HepG2 (cell line): ENCODE measurements around the gene TMBIM1. TPM values are rescaled to one million over a fixed set of nuclear protein-coding genes. Genes with fewer than 3 reads are reported as not detected.

ENCODE experiments used
- ATAC-seq: fragments of 200-7000 bp; cut with Tn5 transposase; 3 replicates; pipeline ENCODE4 v1.9.1; 2020; ENCODE audit warnings: mild to moderate bottlenecking, moderate library complexity
- BruUV-seq: library from RNA; stranded (reverse); fragments of 400-500 nt; replicated peaks from 2 replicates; lab custom pipeline; 2021; lab: Mats Ljungman, UMichigan
- CTCF ChIA-PET: fragments of 300-600 bp; formaldehyde crosslinking; extraction: SDS; loops from one replicate; lab custom pipeline; 2021; ENCODE audit warnings: low total read pairs, inconsistent platforms, low intra/inter-chr PET ratio; lab: Yijun Ruan, JAX
- POLR2A ChIA-PET: fragments of 350-600 bp; sonication (Branson Sonifier 250); formaldehyde crosslinking; loops from one replicate; lab custom pipeline; 2020; ENCODE audit warnings: antibody characterized with exemption, inconsistent platforms; lab: Yijun Ruan, JAX
- DNase-seq: peaks from one replicate; pipeline ENCODE4 v3.0.0-alpha.2; 2015; ENCODE audit warnings: low spot score
- FAIRE-seq: peaks from 3 replicates; lab custom pipeline; 2011; peaks lifted over from hg19 to GRCh38; lab: Jason Lieb, UNC
- H2AFZ ChIP-seq: one replicate; pipeline ENCODE4 v1.6.1; 2011; ENCODE audit warnings: low read length, inconsistent platforms
- H3K27ac ChIP-seq: fragments of 300-600 bp; 3 replicates; pipeline ENCODE4 v1.8.0; 2011; ENCODE audit warnings: mixed run types, mild to moderate bottlenecking, mixed read lengths, low read length, inconsistent platforms; ENCODE audit not compliant: insufficient read depth; ENCODE audit errors: extremely low read length
- H3K27me3 ChIP-seq, 2 experiments: fragments of 200-600 bp in 1 of 2; 2 replicates in 1 of 2; 3 replicates in 1 of 2; pipeline versions ENCODE4 v1.6.0 to v1.8.0; 2011; ENCODE audit warnings: low read length in 2 of 2, mild to moderate bottlenecking in 2 of 2, moderate library complexity in 2 of 2, inconsistent platforms in 1 of 2; ENCODE audit not compliant: insufficient read depth in 2 of 2, control insufficient read depth in 1 of 2
- H3K36me3 ChIP-seq, 2 experiments: fragments of 200-600 bp in 1 of 2; replicated peaks in 1 of 2; 2 replicates in 1 of 2; 3 replicates in 1 of 2; pipeline versions ENCODE4 v1.5.1 to v1.8.0; 2011; ENCODE audit warnings: low read length in 2 of 2, inconsistent platforms in 1 of 2; ENCODE audit not compliant: insufficient read depth in 2 of 2, control insufficient read depth in 1 of 2
- H3K4me1 ChIP-seq: 2 replicates; pipeline ENCODE4 v1.5.1; 2012; ENCODE audit warnings: low read length, inconsistent platforms; ENCODE audit not compliant: insufficient read depth
- H3K4me2 ChIP-seq: 2 replicates; pipeline ENCODE4 v1.6.0; 2011; ENCODE audit warnings: low read depth, low read length, inconsistent platforms
- H3K4me3 ChIP-seq, 3 experiments: fragments of 200-600 bp in 1 of 3; sonication (generic), shearing (Covaris generic) in 1 of 3; replicated peaks in 1 of 3; 2 replicates each; pipeline ENCODE4 v1.5.1; 2011 to 2016; ENCODE audit warnings: low read length in 3 of 3, inconsistent platforms in 2 of 3, low read depth in 2 of 3, mild to moderate bottlenecking in 2 of 3, control low read depth in 1 of 3, mixed read lengths in 1 of 3; ENCODE audit not compliant: insufficient read depth in 1 of 3
- H3K79me2 ChIP-seq: one replicate; pipeline ENCODE4 v1.6.1; 2011; ENCODE audit warnings: low read length, inconsistent platforms; ENCODE audit not compliant: insufficient read depth
- H3K9ac ChIP-seq: 2 replicates; pipeline ENCODE4 v1.6.0; 2011; ENCODE audit warnings: mild to moderate bottlenecking, low read depth, low read length, inconsistent platforms; ENCODE audit not compliant: insufficient read depth
- H3K9me3 ChIP-seq: 2 replicates; pipeline ENCODE4 v1.5.1; 2012; ENCODE audit warnings: mild to moderate bottlenecking, low read length
- H4K20me1 ChIP-seq: 2 replicates; pipeline ENCODE4 v1.6.0; 2011; ENCODE audit warnings: inconsistent platforms, mild to moderate bottlenecking, low read length, moderate library complexity; ENCODE audit not compliant: insufficient read depth
- FOXJ3 ChIP-seq: sonication (generic); formaldehyde crosslinking; IDR thresholded peaks from 2 replicates; pipeline ENCODE4 v1.4.0; 2020; ENCODE audit warnings: missing genetic modification reagents, mild to moderate bottlenecking, borderline replicate concordance
- FOXP4 ChIP-seq: sonication (generic); formaldehyde crosslinking; IDR thresholded peaks from 2 replicates; pipeline ENCODE4 v1.4.0; 2020; ENCODE audit warnings: missing genetic modification reagents
- NCOA2 ChIP-seq: sonication (generic); formaldehyde crosslinking; IDR thresholded peaks from 2 replicates; pipeline ENCODE4 v1.8.0; 2022; ENCODE audit warnings: inconsistent platforms
- WIZ ChIP-seq: sonication (generic); formaldehyde crosslinking; IDR thresholded peaks from 2 replicates; pipeline ENCODE4 v1.5.1; 2020; ENCODE audit warnings: mild to moderate bottlenecking, missing genetic modification reagents
- ZNF770 ChIP-seq: sonication (generic); formaldehyde crosslinking; IDR thresholded peaks from 2 replicates; pipeline ENCODE4 v1.5.0; 2020; ENCODE audit warnings: mild to moderate bottlenecking, missing genetic modification reagents
- WGBS: methylation state at CpG from one replicate; pipeline ENCODE4 v1.1.6; 2017; ENCODE audit warnings: low lambda C conversion rate; 5-methylcytosine and 5-hydroxymethylcytosine counted together
- in situ Hi-C: cut with HindIII; loops from 2 replicates; pipeline ENCODE4 v1.10.0; 2017; ENCODE audit warnings: low pct_unique_long_range_greater_than_20kb; ENCODE audit not compliant: extremely low pct_ligation_motif_present
- intact Hi-C: fragments of 100-400 bp; cut with micrococcal nuclease; formaldehyde crosslinking; loops from one replicate; pipeline ENCODE4 v1.10.0; 2022; ENCODE audit not compliant: unreplicated experiment
- polyA plus RNA-seq, 8 experiments: library from polyadenylated mRNA; depleted of rRNA in 3 of 8; stranded (reverse) in 7 of 8; unstranded in 1 of 8; fragments of >200 nt; fragmentation: Illumina TruSeq in 4 of 8; extraction: Trizol in 4 of 8; gene quantifications; 2 replicates each; pipeline versions ENCODE4 v1.2.1 to v1.2.3, GENCODE V29; 2011 to 2016; ENCODE audit warnings: low read depth in 4 of 8, missing spikeins in 1 of 8, mixed read lengths in 1 of 8; ENCODE audit not compliant: insufficient read depth in 1 of 8
- total RNA-seq, 5 experiments: library from RNA; depleted of rRNA; stranded (reverse); fragments of >200 nt; fragmentation: Illumina TruSeq; extraction: Trizol; gene quantifications; 2 replicates each; pipeline ENCODE4 v1.2.3, GENCODE V29; 2016; ENCODE audit warnings: low read depth in 1 of 5
- TF ChIP-seq, protein P1 (sequence below): sonication (generic); formaldehyde crosslinking; IDR thresholded peaks from 2 replicates; pipeline ENCODE4 v1.4.0; 2020; ENCODE audit warnings: missing genetic modification reagents
- TF ChIP-seq, protein P2 (sequence below): sonication (generic); formaldehyde crosslinking; conservative IDR thresholded peaks from 2 replicates; pipeline ENCODE4 v1.8.1; 2023; ENCODE audit warnings: missing genetic modification reagents
- TF ChIP-seq, protein P3 (sequence below): sonication (generic); formaldehyde crosslinking; IDR thresholded peaks from 2 replicates; pipeline ENCODE4 v1.5.0; 2020; ENCODE audit warnings: mild to moderate bottlenecking, missing genetic modification reagents

Gene TMBIM1
- total and polyA plus RNA-seq, 2 of the 13 experiments (the other 11 are each of a cell fraction or from before 2014, with no cell fraction given) = 127 to 139 TPM

DNA sequence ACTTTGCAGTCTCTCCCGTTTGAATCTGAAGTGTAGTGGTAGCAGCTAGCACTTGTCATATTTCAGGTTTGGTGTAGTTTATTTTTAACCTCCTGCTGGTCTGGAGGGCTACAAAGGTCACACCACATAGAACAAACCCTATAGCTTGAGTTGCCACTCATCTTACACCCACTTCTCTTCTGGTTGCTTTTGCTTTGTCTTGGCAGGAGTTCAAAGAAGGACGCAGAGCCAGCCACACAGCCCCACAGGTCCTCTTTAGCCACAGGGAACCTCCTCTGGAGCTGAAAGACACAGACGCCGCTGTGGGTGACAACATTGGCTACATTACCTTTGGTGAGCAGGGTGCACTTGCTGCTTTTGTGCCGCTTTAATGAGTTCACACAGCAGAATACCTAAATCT is 47.1 kb downstream of the TMBIM1 start (continued):
- TF ChIP-seq FOXJ3 (CRISPR knock-in tag) (no peak; the same call in 1 of the 2 replicates), FOXP4 (CRISPR knock-in tag) (0 out of 2 replicates have a peak, but pooled peaks have one; percentile 16), WIZ (CRISPR knock-in tag) (no peak)
- TF ChIP-seq, protein P1, sequence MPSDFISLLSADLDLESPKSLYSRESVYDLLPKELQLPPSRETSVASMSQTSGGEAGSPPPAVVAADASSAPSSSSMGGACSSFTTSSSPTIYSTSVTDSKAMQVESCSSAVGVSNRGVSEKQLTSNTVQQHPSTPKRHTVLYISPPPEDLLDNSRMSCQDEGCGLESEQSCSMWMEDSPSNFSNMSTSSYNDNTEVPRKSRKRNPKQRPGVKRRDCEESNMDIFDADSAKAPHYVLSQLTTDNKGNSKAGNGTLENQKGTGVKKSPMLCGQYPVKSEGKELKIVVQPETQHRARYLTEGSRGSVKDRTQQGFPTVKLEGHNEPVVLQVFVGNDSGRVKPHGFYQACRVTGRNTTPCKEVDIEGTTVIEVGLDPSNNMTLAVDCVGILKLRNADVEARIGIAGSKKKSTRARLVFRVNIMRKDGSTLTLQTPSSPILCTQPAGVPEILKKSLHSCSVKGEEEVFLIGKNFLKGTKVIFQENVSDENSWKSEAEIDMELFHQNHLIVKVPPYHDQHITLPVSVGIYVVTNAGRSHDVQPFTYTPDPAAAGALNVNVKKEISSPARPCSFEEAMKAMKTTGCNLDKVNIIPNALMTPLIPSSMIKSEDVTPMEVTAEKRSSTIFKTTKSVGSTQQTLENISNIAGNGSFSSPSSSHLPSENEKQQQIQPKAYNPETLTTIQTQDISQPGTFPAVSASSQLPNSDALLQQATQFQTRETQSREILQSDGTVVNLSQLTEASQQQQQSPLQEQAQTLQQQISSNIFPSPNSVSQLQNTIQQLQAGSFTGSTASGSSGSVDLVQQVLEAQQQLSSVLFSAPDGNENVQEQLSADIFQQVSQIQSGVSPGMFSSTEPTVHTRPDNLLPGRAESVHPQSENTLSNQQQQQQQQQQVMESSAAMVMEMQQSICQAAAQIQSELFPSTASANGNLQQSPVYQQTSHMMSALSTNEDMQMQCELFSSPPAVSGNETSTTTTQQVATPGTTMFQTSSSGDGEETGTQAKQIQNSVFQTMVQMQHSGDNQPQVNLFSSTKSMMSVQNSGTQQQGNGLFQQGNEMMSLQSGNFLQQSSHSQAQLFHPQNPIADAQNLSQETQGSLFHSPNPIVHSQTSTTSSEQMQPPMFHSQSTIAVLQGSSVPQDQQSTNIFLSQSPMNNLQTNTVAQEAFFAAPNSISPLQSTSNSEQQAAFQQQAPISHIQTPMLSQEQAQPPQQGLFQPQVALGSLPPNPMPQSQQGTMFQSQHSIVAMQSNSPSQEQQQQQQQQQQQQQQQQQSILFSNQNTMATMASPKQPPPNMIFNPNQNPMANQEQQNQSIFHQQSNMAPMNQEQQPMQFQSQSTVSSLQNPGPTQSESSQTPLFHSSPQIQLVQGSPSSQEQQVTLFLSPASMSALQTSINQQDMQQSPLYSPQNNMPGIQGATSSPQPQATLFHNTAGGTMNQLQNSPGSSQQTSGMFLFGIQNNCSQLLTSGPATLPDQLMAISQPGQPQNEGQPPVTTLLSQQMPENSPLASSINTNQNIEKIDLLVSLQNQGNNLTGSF (CRISPR knock-in tag) = no peak

GRCh38 chr2:218244665-218245064 is 47.6 kb downstream of the TMBIM1 start:
- Histone ChIP-seq H3K9ac (no peak overlapping the region), H3K27ac (peak overlapping the region; percentile 40), H3K36me3 (peaks cover 45 to 77% of the 10 kb centered on the region in 2 experiments), H3K9me3 (no peaks in the 10 kb centered on the region), H3K4me2 (peak overlapping the region; percentile 60), H3K4me1 (peaks cover 31% of the 10 kb centered on the region), H3K4me3 (peak overlapping the region in 2 of 3 experiments; percentile 2 to 3; a peak in 2 of 6 replicates), H4K20me1 (peaks cover 5% of the 10 kb centered on the region; the same call in 1 of the 2 replicates), H3K79me2 (no peaks in the 10 kb centered on the region), H3K27me3 (no peaks in the 10 kb centered on the region), H2AFZ (no peak overlapping the region)
- ATAC-seq (peak; percentile 61), DNase-seq (no peak), FAIRE-seq (no peak)
- ChIA-PET CTCF (no interaction called here), POLR2A (interaction anchor here (1.0 to 1.5 kb wide), 8 partner anchors 14 to 78 kb away, joined by 3 to 10 read pairs (median 4); partner anchors contain the start of genes AAMP, ARPC2 and PNKD)
- intact Hi-C loops (no loop called here), in situ Hi-C loops (no loop called here)
- no TSS peak for BruUV-seq
- WGBS = 84% methylated on average over 2 of the region's 2 CpGs
- TF ChIP-seq, protein P2, sequence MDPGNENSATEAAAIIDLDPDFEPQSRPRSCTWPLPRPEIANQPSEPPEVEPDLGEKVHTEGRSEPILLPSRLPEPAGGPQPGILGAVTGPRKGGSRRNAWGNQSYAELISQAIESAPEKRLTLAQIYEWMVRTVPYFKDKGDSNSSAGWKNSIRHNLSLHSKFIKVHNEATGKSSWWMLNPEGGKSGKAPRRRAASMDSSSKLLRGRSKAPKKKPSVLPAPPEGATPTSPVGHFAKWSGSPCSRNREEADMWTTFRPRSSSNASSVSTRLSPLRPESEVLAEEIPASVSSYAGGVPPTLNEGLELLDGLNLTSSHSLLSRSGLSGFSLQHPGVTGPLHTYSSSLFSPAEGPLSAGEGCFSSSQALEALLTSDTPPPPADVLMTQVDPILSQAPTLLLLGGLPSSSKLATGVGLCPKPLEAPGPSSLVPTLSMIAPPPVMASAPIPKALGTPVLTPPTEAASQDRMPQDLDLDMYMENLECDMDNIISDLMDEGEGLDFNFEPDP (CRISPR knock-in tag) = 0 out of 2 replicates have a peak, but pooled peaks have one; percentile 1
- TF ChIP-seq, protein P3, sequence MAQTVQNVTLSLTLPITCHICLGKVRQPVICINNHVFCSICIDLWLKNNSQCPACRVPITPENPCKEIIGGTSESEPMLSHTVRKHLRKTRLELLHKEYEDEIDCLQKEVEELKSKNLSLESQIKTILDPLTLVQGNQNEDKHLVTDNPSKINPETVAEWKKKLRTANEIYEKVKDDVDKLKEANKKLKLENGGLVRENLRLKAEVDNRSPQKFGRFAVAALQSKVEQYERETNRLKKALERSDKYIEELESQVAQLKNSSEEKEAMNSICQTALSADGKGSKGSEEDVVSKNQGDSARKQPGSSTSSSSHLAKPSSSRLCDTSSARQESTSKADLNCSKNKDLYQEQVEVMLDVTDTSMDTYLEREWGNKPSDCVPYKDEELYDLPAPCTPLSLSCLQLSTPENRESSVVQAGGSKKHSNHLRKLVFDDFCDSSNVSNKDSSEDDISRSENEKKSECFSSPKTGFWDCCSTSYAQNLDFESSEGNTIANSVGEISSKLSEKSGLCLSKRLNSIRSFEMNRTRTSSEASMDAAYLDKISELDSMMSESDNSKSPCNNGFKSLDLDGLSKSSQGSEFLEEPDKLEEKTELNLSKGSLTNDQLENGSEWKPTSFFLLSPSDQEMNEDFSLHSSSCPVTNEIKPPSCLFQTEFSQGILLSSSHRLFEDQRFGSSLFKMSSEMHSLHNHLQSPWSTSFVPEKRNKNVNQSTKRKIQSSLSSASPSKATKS = no peak
- TF ChIP-seq ZNF770 (CRISPR knock-in tag) = no peak
- 0 out of 2 replicates have a peak, but pooled peaks have one; percentile 2 for TF ChIP-seq NCOA2 (CRISPR knock-in tag)
